A673 (cell line): ENCODE results near the gene GDF10. TPM values are rescaled to one million over a fixed set of nuclear protein-coding genes. Genes with fewer than 3 reads are reported as not detected.

ENCODE experiments used
- BruUV-seq: library from RNA; stranded (reverse); fragments of 400-500 nt; replicated peaks from 2 replicates; lab custom pipeline; 2021; lab: Mats Ljungman, UMichigan
- CTCF ChIA-PET: fragments of 300-600 bp; sonication (Branson Sonifier 250); formaldehyde crosslinking; loops from one replicate; lab custom pipeline; 2022; ENCODE audit warnings: antibody characterized with exemption; lab: Charles Lee
- POLR2A ChIA-PET: fragments of 300-600 bp; sonication (Branson Sonifier 250); formaldehyde crosslinking; loops from one replicate; lab custom pipeline; 2022; ENCODE audit warnings: antibody characterized with exemption; ENCODE audit not compliant: low non-redundant PET; lab: Charles Lee
- DNase-seq: peaks from one replicate; pipeline ENCODE4 v3.0.0-alpha.2; 2015; ENCODE audit warnings: low spot score
- H3K27ac ChIP-seq: fragments of 200-600 bp; sonication (generic); 2 replicates; pipeline ENCODE4 v1.5.1; 2016; ENCODE audit warnings: mixed run types, low read depth, mild to moderate bottlenecking, mixed read lengths, antibody characterized with exemption, low read length; ENCODE audit not compliant: poor library complexity, severe bottlenecking
- H3K27me3 ChIP-seq: fragments of 200-600 bp; sonication (generic); replicated peaks from 2 replicates; pipeline ENCODE4 v1.6.1; 2017; ENCODE audit warnings: mixed run types, low read depth, mild to moderate bottlenecking, mixed read lengths, antibody characterized with exemption, low read length; ENCODE audit not compliant: insufficient read depth, poor library complexity
- H3K36me3 ChIP-seq: fragments of 200-600 bp; sonication (generic); 2 replicates; pipeline ENCODE4 v1.6.1; 2016; ENCODE audit warnings: mixed run types, mild to moderate bottlenecking, mixed read lengths, antibody characterized with exemption, low read length; ENCODE audit not compliant: insufficient read depth, poor library complexity, severe bottlenecking
- H3K4me1 ChIP-seq: fragments of 200-600 bp; sonication (generic); 2 replicates; pipeline ENCODE4 v1.6.1; 2017; ENCODE audit warnings: mixed run types, mild to moderate bottlenecking, mixed read lengths, antibody characterized with exemption, low read length; ENCODE audit not compliant: insufficient read depth, poor library complexity, severe bottlenecking
- H3K4me3 ChIP-seq: fragments of 200-600 bp; sonication (generic); 2 replicates; pipeline ENCODE4 v1.5.1; 2016; ENCODE audit warnings: low read depth, mixed run types, mild to moderate bottlenecking, mixed read lengths, low read length; ENCODE audit not compliant: poor library complexity, severe bottlenecking
- H3K9me3 ChIP-seq: fragments of 200-600 bp; sonication (generic); 2 replicates; pipeline ENCODE4 v1.6.1; 2016; ENCODE audit warnings: mixed run types, low read depth, mild to moderate bottlenecking, mixed read lengths, antibody characterized with exemption, low read length; ENCODE audit not compliant: poor library complexity, severe bottlenecking
- EZH2 ChIP-seq: fragments of 200-600 bp; sonication (generic); IDR thresholded peaks from 2 replicates; pipeline ENCODE4 v1.6.1; 2017; ENCODE audit warnings: borderline replicate concordance, low read depth, mild to moderate bottlenecking, mixed read lengths, antibody characterized with exemption, low read length; ENCODE audit not compliant: poor library complexity, severe bottlenecking
- intact Hi-C: fragments of 100-400 bp; cut with micrococcal nuclease; formaldehyde crosslinking; loops from one replicate; pipeline ENCODE4 v1.10.0; 2022; ENCODE audit not compliant: unreplicated experiment
- total RNA-seq: library from RNA; stranded (reverse); gene quantifications from 2 replicates; pipeline ENCODE4 v1.2.3, GENCODE V29; 2021
- TF ChIP-seq, protein P1 (sequence below): fragments of 300-800, 200-600 bp; sonication (generic); conservative IDR thresholded peaks from 2 replicates; pipeline ENCODE4 v1.5.1; 2017; ENCODE audit warnings: low read depth, mild to moderate bottlenecking, antibody characterized with exemption, low read length, moderate library complexity, mixed read lengths

GDF10 gene
- total RNA-seq, 1 experiment from 2014 or later, result 0.45 TPM

GRCh38 chr10:47331491-47331890, 31.5 kb downstream of the GDF10 start:
- Histone ChIP-seq H3K27ac (no peak overlapping the region), H3K9me3 (no peaks in the 10 kb centered on the region), H3K4me3 (no peak overlapping the region), H3K36me3 (no peaks in the 10 kb centered on the region), H3K27me3 (no peaks in the 10 kb centered on the region), H3K4me1 (no peaks in the 10 kb centered on the region)
- intact Hi-C loops, result no loop called here
- BruUV-seq, result no TSS peak
- no peak for DNase-seq
- TF ChIP-seq EZH2, result no peak
- TF ChIP-seq, protein P1, sequence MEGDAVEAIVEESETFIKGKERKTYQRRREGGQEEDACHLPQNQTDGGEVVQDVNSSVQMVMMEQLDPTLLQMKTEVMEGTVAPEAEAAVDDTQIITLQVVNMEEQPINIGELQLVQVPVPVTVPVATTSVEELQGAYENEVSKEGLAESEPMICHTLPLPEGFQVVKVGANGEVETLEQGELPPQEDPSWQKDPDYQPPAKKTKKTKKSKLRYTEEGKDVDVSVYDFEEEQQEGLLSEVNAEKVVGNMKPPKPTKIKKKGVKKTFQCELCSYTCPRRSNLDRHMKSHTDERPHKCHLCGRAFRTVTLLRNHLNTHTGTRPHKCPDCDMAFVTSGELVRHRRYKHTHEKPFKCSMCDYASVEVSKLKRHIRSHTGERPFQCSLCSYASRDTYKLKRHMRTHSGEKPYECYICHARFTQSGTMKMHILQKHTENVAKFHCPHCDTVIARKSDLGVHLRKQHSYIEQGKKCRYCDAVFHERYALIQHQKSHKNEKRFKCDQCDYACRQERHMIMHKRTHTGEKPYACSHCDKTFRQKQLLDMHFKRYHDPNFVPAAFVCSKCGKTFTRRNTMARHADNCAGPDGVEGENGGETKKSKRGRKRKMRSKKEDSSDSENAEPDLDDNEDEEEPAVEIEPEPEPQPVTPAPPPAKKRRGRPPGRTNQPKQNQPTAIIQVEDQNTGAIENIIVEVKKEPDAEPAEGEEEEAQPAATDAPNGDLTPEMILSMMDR, result no peak
- ChIA-PET POLR2A (no interaction called here), CTCF (no interaction called here)

DNA sequence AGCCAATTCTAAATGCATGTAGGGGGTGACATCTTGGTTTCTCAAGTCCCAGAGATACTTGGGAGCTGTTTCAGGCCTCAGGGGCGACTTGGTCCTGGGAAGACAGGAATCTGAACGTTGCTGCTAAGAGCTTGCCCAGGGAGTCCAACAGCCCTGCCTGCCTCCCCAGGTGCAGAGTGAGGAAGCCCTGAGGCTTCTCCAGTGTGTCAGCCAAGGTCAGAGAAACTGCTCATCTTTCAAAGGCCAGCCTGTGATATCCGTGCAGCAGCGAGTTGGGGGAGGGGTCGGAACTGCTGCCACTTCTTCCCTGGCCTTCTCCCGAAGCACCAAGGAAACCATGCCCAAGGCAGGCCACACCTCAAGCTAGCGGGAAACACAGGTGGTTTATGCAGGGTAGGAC, 32.0 kb downstream of the GDF10 start:
- no peak for DNase-seq
- no TSS peak for BruUV-seq
- no peak for TF ChIP-seq EZH2
- TF ChIP-seq, protein P1, result no peak
- Histone ChIP-seq H3K4me3 (no peak overlapping the region), H3K27ac (no peak overlapping the region), H3K27me3 (no peaks in the 10 kb centered on the region), H3K36me3 (no peaks in the 10 kb centered on the region), H3K9me3 (no peaks in the 10 kb centered on the region), H3K4me1 (no peaks in the 10 kb centered on the region)
- POLR2A ChIA-PET, result no interaction called here
- intact Hi-C loops, result no loop called here
- CTCF ChIA-PET, result no interaction called here

- Histone ChIP-seq H3K27ac (no peak overlapping the region), H3K4me3 (no peak overlapping the region), H3K9me3 (no peaks in the 10 kb centered on the region), H3K27me3 (no peaks in the 10 kb centered on the region), H3K36me3 (no peaks in the 10 kb centered on the region), H3K4me1 (no peaks in the 10 kb centered on the region)
- BruUV-seq, result no TSS peak
- TF ChIP-seq, protein P1, result no peak
- intact Hi-C loops, result no loop called here
- ChIA-PET POLR2A (no interaction called here), CTCF (no interaction called here)
- DNase-seq, result no peak
Observed at GRCh38 chr10:47332371-47332770, 32.4 kb downstream of the GDF10 start.
